Amygdala (tissue), 56 donors: ENCODE results near the gene GPATCH2L.

Experiments used
- DNase-seq, 56 donors: peaks; one replicate each; lab custom pipeline; 2025; lab: John Stamatoyannopoulos, UW

The GPATCH2L gene

GRCh38 chr14:76252471-76252870 lies 100.7 kb downstream of the GPATCH2L start:
- no peak for DNase-seq

GRCh38 chr14:76253111-76253510 lies 101.4 kb downstream of the GPATCH2L start:
- no peak for DNase-seq

- DNase-seq: no peak
These were observed 104.8 kb downstream of the GPATCH2L start for GRCh38 chr14:76256545-76256944.

GRCh38 chr14:76257111-76257803 lies 105.5 kb downstream of the GPATCH2L start:
- DNase-seq: no peak

- no peak for DNase-seq
These were observed 106.2 kb downstream of the GPATCH2L start for GRCh38 chr14:76257842-76258397.

GRCh38 chr14:76259029-76259735 lies 107.5 kb downstream of the GPATCH2L start:
- no peak for DNase-seq

- no peak for DNase-seq
These were observed 109.0 kb downstream of the GPATCH2L start for GRCh38 chr14:76260749-76261148.

- DNase-seq: no peak
These were observed 109.7 kb downstream of the GPATCH2L start for GRCh38 chr14:76261371-76261811.

- no peak for DNase-seq
These were observed 110.9 kb downstream of the GPATCH2L start for GRCh38 chr14:76262641-76263040.
